A172 (cell line): ENCODE measurements around the gene LACRT. TPM values are rescaled to one million over a fixed set of nuclear protein-coding genes. Genes with fewer than 3 reads are reported as not detected.
"Not testable (repeated sequence)": the region's sequence is repeated elsewhere in the genome, so short reads cannot be mapped to it uniquely, and the experiment has no call there.

Source experiments
- DNase-seq: peaks from one replicate; pipeline ENCODE4 v3.0.0-alpha.2; 2015; ENCODE audit warnings: low spot score
- total RNA-seq: library from RNA; depleted of rRNA; stranded (reverse); fragments of >200 nt; shearing (Covaris generic); gene quantifications from 2 replicates; pipeline ENCODE4 v1.2.3, GENCODE V29; 2014

The LACRT gene
- total RNA-seq, 1 experiment from 2014 or later: not detected

DNA sequence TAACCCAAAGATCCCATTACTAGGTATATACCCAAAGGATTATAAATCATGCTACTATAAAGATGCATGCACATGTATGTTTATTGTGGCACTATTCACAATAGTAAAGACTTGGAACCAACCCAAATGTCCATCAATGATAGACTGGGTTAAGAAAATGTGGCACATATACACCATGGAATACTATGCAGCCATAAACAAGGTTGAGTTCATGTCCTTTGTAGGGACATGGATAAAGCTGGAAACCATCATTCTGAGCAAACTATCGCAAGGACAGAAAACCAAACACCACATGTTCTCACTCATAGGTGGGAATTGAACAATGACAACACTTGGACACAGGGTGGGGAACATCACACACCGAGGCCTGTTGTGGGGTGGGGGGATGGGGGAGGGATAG, 4.4 kb upstream of the LACRT start:
- not testable (repeated sequence) for DNase-seq

GRCh38 chr12:54631988-54632728, 2.5 kb downstream of the LACRT start:
- no peak for DNase-seq

DNA sequence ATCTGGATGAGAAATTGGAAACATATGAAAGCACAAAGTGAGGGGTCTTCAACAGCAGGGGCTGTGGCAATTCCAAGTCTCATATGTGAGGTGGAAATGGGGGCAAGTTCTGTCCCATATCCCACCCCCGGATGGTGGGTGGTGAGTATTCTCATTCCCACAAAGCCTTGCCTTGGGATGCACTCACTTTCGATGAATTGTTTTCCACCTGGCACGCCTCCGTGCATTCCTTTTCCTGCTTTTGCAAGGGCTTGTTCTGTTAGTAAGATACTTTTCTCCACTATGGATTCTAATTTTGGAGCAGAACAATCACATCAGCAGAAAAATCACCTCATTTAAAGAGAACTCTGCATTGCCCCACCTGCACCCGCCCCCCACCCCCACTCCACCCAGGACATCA, 3.1 kb downstream of the LACRT start:
- no peak for DNase-seq

- DNase-seq: no peak
These were observed 4.8 kb downstream of the LACRT start for GRCh38 chr12:54629925-54630324.

- DNase-seq: no peak
These were observed 6.4 kb downstream of the LACRT start for GRCh38 chr12:54628186-54628846.

DNA sequence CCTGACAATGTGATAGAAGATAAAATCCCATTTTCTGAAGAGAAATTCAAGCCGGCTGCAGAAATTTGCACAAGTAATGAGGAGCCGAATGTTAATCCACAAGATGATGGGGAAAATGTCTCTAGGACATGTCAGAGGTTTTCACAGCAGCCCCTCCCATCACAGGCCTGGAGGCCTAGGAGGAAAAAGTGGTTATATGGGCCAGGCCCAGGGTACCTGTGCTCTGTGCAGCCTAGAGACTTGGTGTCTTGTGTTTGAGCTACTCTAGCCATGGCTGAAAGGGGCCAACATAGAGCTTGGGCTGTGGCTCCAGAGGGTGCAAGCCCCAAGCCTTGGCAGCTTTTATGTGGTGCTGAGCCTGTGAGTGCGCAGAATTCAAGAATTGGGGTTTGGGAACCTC, 7.4 kb downstream of the LACRT start:
- no peak for DNase-seq

DNA sequence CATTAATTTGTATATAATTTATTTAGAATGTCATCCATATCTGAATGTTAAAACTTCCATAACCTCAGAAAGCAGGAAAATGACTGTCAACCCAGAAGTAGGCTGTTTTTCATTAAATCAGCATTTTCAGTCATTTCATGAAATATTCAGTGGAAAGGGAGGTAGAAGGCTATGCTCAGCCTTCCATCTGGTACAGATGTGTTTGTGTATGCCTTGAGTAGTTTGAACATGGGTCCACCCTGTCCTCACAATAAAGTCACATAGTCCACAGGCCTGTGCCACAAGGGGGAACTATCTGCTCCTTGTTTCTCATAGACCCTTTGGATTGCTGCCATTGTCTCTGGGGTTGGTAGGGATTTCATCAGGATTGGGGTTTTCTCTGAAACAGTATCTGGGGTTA, 9.1 kb downstream of the LACRT start:
- DNase-seq: no peak

DNA sequence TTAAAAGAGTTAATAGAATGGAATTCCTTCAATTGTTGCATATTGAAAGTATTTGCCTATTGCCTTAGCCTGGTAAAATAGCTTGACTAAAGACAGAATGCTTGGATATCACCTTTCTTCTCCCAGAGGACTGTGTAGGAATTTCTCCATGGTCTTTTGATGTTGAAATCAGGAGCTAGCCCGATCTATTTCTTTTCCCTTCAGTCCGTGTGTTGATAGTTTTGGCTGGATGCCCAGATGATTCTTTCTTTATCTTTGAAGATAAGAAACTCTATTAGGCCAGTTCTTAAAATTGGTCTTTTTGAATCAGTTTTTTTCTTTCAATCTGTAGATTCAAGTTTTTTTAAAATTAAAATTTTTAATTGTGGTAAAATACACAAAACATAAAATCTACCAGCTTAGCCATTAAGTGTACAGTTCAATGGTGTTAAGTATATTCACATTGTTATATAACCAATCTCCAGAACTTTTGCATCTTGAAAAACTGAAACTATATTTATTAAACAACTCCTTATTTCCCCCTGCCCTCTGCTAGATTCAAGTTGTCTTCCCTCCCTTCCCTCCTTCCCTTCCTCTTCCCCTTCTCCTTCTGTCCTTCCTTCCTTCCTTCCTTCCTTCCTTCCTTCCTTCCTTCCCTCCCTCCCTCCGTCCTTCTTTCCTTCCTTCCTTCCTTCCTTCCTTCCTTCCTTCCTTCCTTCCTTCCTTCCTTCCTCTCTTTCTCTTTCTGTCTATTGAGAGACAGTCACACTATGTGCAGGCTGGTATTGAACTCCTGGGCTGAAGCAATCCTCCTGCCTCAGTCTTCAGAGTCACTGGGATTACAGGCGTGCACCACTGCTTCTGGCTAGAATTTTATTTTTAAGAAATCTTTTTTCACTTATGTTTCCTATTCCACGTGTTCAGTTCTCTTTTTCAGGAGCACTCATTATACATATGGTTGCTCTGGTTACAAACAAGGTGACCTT, 10.1 kb downstream of the LACRT start:
- DNase-seq: no peak

DNA sequence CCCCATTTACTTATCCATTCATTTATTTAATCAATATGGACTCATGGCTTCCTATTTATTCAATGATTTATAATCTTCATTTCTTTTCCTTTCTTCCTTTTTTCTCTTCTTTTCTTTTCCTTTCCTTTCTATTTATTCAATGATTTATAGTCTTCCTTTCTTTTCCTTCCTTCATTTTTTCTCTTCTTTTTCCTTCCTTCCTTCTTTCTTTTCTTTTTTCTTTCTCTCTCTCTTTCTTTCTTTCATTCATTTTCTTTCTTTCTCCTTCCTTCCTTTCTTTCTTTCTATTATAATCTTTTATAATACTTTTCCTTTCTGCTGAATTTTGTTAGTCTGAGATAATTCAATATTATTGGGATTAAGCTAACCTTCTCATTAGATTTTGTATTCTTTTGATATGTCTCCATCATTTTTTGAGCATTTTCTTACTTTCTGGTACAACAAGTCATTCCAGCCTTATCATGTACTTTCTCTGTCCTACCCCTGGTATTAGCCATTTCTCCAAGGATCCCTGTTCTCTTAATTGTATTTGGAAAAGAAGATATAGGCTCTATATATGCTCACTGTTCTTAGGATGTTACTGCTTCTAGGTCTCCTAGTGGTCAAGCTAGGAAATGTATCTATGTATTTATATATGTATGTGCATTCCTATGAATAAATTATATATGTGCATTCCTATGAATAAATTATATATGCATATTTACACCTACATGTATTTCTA, 12.1 kb downstream of the LACRT start:
- no peak for DNase-seq

DNA sequence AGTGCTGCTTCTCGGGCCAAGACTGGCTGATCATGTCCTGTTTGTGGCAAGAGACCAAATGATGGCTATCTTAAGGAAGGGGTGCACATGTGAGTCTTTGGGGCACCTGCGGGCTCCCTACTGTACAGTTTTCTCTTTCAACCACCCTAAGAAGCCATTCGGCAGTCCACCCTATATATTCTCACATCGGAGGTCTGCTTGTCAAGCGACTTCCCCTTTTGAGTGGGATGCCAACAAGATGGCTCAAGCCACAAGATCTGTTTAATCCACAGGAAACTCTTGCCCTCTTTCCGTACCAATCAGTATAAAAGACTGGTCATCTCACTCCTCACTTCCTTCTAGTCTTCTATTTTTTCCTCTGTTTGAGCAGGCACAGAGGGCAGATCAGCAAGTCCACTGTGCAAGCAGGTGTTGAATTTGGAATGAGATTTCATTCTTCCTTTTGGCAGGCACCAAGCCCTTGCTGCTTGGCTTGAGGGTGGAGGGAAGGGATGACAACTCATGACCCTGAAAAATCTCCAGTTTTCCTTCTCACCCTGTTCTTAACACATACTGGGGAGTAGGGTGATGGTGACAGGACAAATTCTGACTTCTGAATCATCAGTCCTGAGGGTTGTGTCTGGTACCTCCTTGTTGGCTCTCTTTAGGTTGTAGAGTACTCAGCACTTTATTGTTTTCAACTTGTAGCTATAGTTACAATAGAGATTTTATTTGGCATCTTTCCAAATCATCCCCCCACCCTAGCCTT, 17.6 kb downstream of the LACRT start:
- no peak for DNase-seq

DNA sequence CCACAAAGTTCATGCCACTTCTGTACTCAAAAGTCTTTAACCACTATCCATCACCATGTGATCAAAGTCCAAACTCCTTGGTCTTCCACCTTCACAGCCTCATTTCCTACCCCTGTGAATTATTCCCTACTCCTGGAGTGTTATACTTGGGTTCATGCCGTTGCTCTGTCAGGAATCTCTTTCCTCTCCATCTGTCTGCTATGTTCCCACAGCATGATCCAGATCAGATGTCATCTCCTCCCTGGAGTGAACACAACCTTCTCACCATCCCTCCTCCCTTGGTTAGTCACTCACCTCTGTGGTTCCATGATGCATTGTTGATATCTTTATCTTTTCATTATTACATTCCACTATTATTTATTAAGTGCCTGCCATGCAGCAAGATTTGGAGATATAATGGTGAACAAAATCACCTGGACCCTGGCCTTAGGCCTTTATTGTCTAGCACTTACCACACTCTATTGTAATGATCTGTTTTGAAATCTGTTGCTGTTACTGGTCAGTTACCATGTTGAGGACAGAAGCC, 22.4 kb downstream of the LACRT start:
- DNase-seq: no peak

- no peak for DNase-seq
These were observed 23.0 kb downstream of the LACRT start for GRCh38 chr12:54611715-54612149.

DNA sequence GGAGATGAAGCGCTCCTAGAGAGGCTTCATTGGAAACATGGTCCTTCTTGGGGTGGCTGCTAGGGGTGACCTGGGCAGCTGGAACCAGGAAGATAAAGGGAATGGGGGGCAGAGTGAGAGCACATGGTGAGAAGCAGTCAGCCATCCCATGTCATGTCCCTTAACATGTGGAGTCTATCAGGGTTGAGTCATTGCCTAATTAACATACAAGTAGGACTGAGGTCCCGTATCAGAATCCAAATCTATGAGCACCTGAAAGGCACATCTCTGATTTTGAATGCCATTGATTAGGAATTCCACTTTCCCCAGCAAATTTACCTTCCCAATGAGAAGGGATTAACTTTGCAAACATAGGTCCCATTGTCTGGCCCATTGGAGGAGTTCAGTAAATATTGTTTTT, 25.9 kb downstream of the LACRT start:
- DNase-seq: no peak

DNA sequence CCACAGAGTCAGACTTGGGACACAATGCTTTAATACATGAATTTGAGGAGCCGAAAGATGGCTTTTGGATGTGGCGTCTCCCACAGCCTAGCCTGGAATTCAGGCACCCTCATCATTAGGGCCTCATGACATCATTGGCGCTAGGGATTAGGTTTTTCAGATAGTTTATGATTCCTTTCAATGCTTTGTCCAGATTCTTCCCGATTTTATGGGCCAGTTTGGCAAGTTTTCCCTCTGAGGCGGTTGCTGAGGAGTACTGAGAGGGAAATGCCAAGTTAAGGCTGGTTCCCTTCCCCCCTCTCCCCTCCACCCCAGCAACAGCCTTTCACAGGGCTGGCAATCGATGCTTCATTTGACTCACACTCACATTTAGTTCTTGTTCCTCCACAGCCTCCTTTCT, 26.5 kb downstream of the LACRT start:
- no peak for DNase-seq

- no peak for DNase-seq
These were observed 28.1 kb downstream of the LACRT start for GRCh38 chr12:54606556-54606955.

- DNase-seq: no peak
These were observed 29.3 kb downstream of the LACRT start for GRCh38 chr12:54605138-54605970.

GRCh38 chr12:54604436-54604835, 30.3 kb downstream of the LACRT start:
- DNase-seq: no peak

- DNase-seq: no peak
These were observed 30.8 kb downstream of the LACRT start for GRCh38 chr12:54603872-54604271.

DNA sequence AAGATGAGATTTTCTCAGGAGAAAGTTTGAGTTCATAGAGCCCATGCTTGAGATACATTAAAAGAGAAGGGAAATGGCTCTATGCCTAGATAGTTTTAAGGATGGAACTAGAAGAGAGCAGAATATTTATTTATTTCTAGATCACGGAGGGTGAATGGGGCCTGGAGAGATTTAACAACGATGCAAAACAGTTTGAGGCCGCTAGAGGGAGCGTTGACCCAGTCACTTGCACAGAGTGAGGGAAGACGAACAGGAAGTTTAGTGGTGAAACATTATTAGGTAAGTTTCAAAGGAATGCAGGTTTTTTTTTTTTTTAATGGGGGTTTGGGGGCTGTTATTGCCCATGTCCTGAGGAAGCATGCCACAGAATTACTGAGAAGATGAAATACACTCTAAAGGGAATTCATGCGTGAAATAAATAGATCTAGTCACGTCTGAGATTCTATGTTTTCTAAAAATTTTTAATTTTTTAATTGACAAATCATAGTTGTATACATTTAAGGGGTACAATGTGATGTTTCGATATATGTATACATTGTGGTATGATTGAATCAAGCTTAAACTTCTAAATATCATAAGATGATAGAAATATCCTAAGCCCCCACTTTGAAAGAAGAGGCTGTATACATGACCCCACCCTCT, 31.4 kb downstream of the LACRT start:
- DNase-seq: peak; percentile 79
